DMS79 treated with DMSO at 0.1 percent for 48 hours (cell line): ENCODE measurements around the gene BTRC.
"Not testable (repeated sequence)": the region's sequence is repeated elsewhere in the genome, so short reads cannot be mapped to it uniquely, and the experiment has no call there.

ENCODE experiments used
- DNase-seq: peaks from one replicate; lab custom pipeline; 2025; lab: John Stamatoyannopoulos, UW

The BTRC gene

GRCh38 chr10:101386659-101387259 is 32.8 kb downstream of the BTRC start:
- no peak for DNase-seq

- DNase-seq = no peak
These were observed 34.8 kb downstream of the BTRC start for GRCh38 chr10:101388676-101389276.

GRCh38 chr10:101389532-101389931 is 35.6 kb downstream of the BTRC start:
- DNase-seq = not testable (repeated sequence)

- no peak for DNase-seq
These were observed 36.1 kb downstream of the BTRC start for GRCh38 chr10:101389986-101390531.

GRCh38 chr10:101393378-101393777 is 39.4 kb downstream of the BTRC start:
- no peak for DNase-seq

GRCh38 chr10:101394524-101395133 is 40.7 kb downstream of the BTRC start:
- no peak for DNase-seq

GRCh38 chr10:101397140-101397539 is 43.2 kb downstream of the BTRC start:
- DNase-seq = no peak

GRCh38 chr10:101400585-101400984 is 46.6 kb downstream of the BTRC start:
- DNase-seq = no peak

GRCh38 chr10:101402711-101403110 is 48.7 kb downstream of the BTRC start:
- DNase-seq = no peak

- DNase-seq = no peak
These were observed 49.2 kb downstream of the BTRC start for GRCh38 chr10:101403161-101403560.

- DNase-seq = no peak
These were observed 51.0 kb downstream of the BTRC start for GRCh38 chr10:101405001-101405400.

GRCh38 chr10:101411598-101411997 is 57.6 kb downstream of the BTRC start:
- no peak for DNase-seq

GRCh38 chr10:101414034-101414433 is 60.1 kb downstream of the BTRC start:
- DNase-seq = no peak

GRCh38 chr10:101415884-101416283 is 61.9 kb downstream of the BTRC start:
- no peak for DNase-seq

- DNase-seq = not testable (repeated sequence)
These were observed 68.0 kb downstream of the BTRC start for GRCh38 chr10:101421967-101422366.

- DNase-seq = no peak
These were observed 71.6 kb downstream of the BTRC start for GRCh38 chr10:101425535-101425934.

GRCh38 chr10:101428036-101428435 is 74.1 kb downstream of the BTRC start:
- DNase-seq = no peak

- DNase-seq = no peak
These were observed 75.5 kb downstream of the BTRC start for GRCh38 chr10:101429423-101429822.

- no peak for DNase-seq
These were observed 82.3 kb downstream of the BTRC start for GRCh38 chr10:101436302-101436701.

GRCh38 chr10:101438881-101439391 is 85.0 kb downstream of the BTRC start:
- no peak for DNase-seq

GRCh38 chr10:101441541-101442455 is 87.8 kb downstream of the BTRC start:
- peak; percentile 4 for DNase-seq

- no peak for DNase-seq
These were observed 88.5 kb downstream of the BTRC start for GRCh38 chr10:101442456-101442800.
